GM12891 (cell line): ENCODE measurements around the gene PLEKHH1.

Experiments used
- POLR2A ChIP-seq: IDR thresholded peaks from 2 replicates; pipeline ENCODE4 v1.6.1; 2011; ENCODE audit warnings: low read depth, low read length, control low read depth
- POLR2AphosphoS5 ChIP-seq: IDR thresholded peaks from 2 replicates; pipeline ENCODE4 v1.6.1; 2011; ENCODE audit warnings: low read depth, low read length, control low read depth
- POU2F2 ChIP-seq: IDR thresholded peaks from 2 replicates; pipeline ENCODE4 v1.6.1; 2011; ENCODE audit warnings: low read depth, mild to moderate bottlenecking, control low read depth, low read length, moderate library complexity
- SPI1 ChIP-seq: IDR thresholded peaks from 2 replicates; pipeline ENCODE4 v1.6.1; 2011; ENCODE audit warnings: low read depth, low read length, control low read depth
- TAF1 ChIP-seq: IDR thresholded peaks from 2 replicates; pipeline ENCODE4 v1.6.1; 2011; ENCODE audit warnings: low read depth, low read length, control low read depth

GRCh38 chr14:67636361-67636919 lies 103.3 kb downstream of the PLEKHH1 start:
- TF ChIP-seq POLR2A (no peak), SPI1 (peak; percentile 37), POLR2AphosphoS5 (no peak), TAF1 (no peak), POU2F2 (no peak)
